ENCODE measurements around the gene ZMIZ2. TPM values are rescaled to one million over a fixed set of nuclear protein-coding genes. Genes with fewer than 3 reads are reported as not detected.

Gene ZMIZ2
- total and polyA plus RNA-seq, 2 of the 8 experiments (the other 6 are each of a cell fraction or from before 2014, with no cell fraction given), result 24.4 to 66.4 TPM

- TF ChIP-seq SUZ12 (IDR thresholded peaks at IDR 0.05; ENCODE audit: low read length), result no peak
- TF ChIP-seq SIX5 (IDR thresholded peaks at IDR 0.05; ENCODE audit: low read depth, low read length), result no peak
- no peak for TF ChIP-seq TEAD4 (IDR thresholded peaks at IDR 0.05; ENCODE audit: low read depth, low read length)
- no peak for TF ChIP-seq HDAC6 (IDR thresholded peaks at IDR 0.05; ENCODE audit: low read depth, low read length)
- no peak for TF ChIP-seq EP300 (IDR thresholded peaks at IDR 0.05; ENCODE audit: borderline replicate concordance in 1 of 2, low read depth in 2 of 2, low read length in 2 of 2)
- TF ChIP-seq GTF2F1 (IDR thresholded peaks at IDR 0.05; ENCODE audit: borderline replicate concordance, low read depth, low read length), result no peak
- no peak for TF ChIP-seq SP4 (IDR thresholded peaks at IDR 0.05; ENCODE audit: low read length)
- TF ChIP-seq TAF1 (IDR thresholded peaks at IDR 0.05; ENCODE audit: low read depth, low read length), result no peak
- no peak for TF ChIP-seq CBX8 (IDR thresholded peaks at IDR 0.05; ENCODE audit: borderline replicate concordance, low read depth, low read length)
- no peak for TF ChIP-seq CBX5 (IDR thresholded peaks at IDR 0.05; ENCODE audit: low read depth, low read length)
Measured at GRCh38 chr7:44709011-44709915, 39.4 kb upstream of the ZMIZ2 start (continued).

Data from H1 (cell line).